Bronchial epithelial cell (primary cell): ENCODE measurements around the gene CTBP1. TPM values are rescaled to one million over a fixed set of nuclear protein-coding genes. Genes with fewer than 3 reads are reported as not detected.

Source experiments
- DNase-seq: peaks from one replicate; pipeline ENCODE4 v3.0.0-alpha.2; 2010; ENCODE audit warnings: low read depth
- FAIRE-seq: peaks from 2 replicates; lab custom pipeline; 2011; peaks lifted over from hg19 to GRCh38; lab: Jason Lieb, UNC
- H3K27me3 ChIP-seq: 2 replicates; pipeline ENCODE4 v1.5.1; 2011; ENCODE audit warnings: low read length; ENCODE audit not compliant: control insufficient read depth, insufficient read depth
- H3K36me3 ChIP-seq: 2 replicates; pipeline ENCODE4 v1.5.1; 2011; ENCODE audit warnings: low read length; ENCODE audit not compliant: control insufficient read depth, insufficient read depth
- H3K4me3 ChIP-seq: 2 replicates; pipeline ENCODE4 v1.5.1; 2011; ENCODE audit warnings: mild to moderate bottlenecking, low read depth, low read length, control low read depth
- CTCF ChIP-seq: IDR thresholded peaks from 2 replicates; pipeline ENCODE4 v1.5.1; 2011; ENCODE audit warnings: mild to moderate bottlenecking, moderate library complexity, low read length, control low read depth, inconsistent platforms; ENCODE audit not compliant: insufficient read depth, severe bottlenecking
- total RNA-seq: library from RNA; depleted of rRNA; stranded (reverse); fragments of >200 nt; gene quantifications from 2 replicates; pipeline ENCODE4 v1.2.1, GENCODE V29; 2014

CTBP1 gene
- total RNA-seq, 1 donor from 2014 or later: 173 TPM

- TF ChIP-seq CTCF: no peak
- DNase-seq (no peak), FAIRE-seq (no peak)
- Histone ChIP-seq H3K36me3 (no peaks in the 10 kb centered on the region), H3K27me3 (peaks cover 4% of the 10 kb centered on the region), H3K4me3 (no peak overlapping the region)
Observed at GRCh38 chr4:1187182-1187581, 61.7 kb downstream of the CTBP1 start.

DNA sequence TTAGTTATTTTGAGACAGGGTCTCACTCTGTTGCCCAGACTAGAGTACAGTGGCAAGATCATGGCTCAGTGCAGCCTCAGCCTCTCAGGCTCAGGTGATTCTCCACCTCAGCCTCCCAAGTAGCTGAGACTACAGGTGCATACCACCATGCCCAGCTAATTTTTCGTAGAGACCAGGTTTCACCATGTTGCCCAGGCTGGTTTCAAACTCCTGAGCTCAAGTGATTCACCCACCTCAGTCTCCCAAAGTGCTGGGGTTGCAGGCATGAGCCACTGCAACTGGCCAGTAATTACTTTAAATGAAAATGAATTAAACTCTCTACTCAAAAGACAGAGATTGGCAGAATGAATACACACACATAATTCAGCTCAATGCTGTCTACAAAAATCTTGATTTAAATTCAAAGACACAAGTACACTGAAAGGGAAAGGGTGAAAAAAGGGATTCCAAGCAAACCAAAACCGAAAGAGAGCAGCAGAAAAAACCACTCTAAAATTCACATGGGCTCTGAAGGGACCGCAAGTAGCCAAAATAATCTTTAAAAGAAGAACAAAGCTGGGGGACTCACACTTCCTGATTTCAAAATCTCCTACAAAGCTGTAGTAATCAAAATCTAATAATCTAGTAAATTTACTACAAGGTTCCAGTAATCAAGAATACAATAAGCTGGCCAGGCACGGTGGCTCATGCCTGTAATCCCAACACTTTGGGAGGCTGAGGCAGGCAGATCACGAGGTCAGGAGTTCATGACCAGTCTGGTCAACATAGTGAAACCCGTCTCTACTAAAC is 64.8 kb downstream of the CTBP1 start:
- FAIRE-seq (no peak), DNase-seq (no peak)
- Histone ChIP-seq H3K4me3 (no peak overlapping the region), H3K27me3 (peaks cover 5% of the 10 kb centered on the region), H3K36me3 (no peaks in the 10 kb centered on the region)
- no peak for TF ChIP-seq CTCF

GRCh38 chr4:1182313-1182712 is 66.6 kb downstream of the CTBP1 start:
- Histone ChIP-seq H3K4me3 (no peak overlapping the region), H3K36me3 (no peaks in the 10 kb centered on the region), H3K27me3 (peaks cover 1% of the 10 kb centered on the region)
- no peak for TF ChIP-seq CTCF
- FAIRE-seq: no peak
- no peak for DNase-seq

DNA sequence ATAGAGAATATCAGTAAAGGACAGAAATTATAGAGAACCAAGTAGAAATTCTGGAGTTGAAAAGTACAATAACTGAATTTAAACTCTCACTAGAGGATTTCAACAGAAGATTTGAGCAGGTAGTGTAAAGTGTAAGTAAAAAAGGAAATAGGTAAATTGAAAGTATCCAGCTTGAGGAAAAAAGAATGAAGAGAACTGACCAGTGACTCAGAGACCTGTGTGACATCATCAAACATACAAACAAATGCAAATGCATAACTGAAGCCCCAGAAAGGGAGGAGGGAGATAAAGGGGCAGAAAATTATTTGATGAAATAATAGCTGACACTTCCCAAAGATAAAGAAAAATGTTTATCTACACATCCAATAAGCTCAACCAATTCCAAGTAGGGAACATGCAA is 68.3 kb downstream of the CTBP1 start:
- Histone ChIP-seq H3K36me3 (no peaks in the 10 kb centered on the region), H3K27me3 (peaks cover 1% of the 10 kb centered on the region), H3K4me3 (no peak overlapping the region)
- FAIRE-seq (no peak), DNase-seq (peak; percentile 21)
- no peak for TF ChIP-seq CTCF

DNA sequence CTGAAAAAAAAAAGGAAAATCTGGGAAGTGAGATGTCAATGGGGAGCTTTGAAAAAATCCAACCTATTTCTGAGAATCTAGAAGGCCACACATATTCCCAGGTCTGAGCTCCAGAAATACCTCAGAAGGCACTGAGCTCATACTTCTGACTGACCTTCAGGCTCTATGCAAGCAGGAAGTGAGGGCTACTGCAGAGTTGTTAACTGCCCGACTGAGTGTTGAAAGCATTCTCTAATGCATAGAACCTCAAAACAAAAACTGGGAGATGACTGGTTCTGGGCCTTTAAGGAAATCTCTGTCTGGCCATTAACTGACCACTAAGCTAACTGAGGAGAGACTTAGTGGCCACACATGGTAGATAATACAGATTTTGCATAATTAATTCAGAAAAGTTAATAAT is 69.0 kb downstream of the CTBP1 start:
- DNase-seq (no peak), FAIRE-seq (no peak)
- Histone ChIP-seq H3K4me3 (no peak overlapping the region), H3K27me3 (peaks cover 1% of the 10 kb centered on the region), H3K36me3 (no peaks in the 10 kb centered on the region)
- TF ChIP-seq CTCF: no peak

DNA sequence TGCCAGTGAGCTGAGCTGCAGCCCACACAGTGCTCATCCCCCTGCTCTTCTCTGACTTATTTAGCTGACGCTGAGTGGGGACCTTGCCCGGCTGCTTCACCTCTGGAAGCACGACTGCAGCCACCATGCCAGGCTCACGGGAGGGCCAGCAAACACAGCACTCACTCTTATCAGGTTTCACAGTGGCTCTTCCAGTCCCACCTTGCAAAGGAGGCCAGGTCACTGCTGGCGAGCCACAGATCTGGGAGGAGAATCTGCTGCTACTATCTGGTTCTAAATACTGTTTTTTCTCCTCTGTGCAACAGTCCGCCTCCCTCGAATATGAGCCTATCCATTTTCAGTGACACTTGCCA is 69.9 kb downstream of the CTBP1 start:
- no peaks in the 10 kb centered on the region for H3K36me3 ChIP-seq
- FAIRE-seq: no peak
- peaks cover 1% of the 10 kb centered on the region for H3K27me3 ChIP-seq
- DNase-seq: no peak
- H3K4me3 ChIP-seq: no peak overlapping the region
- no peak for TF ChIP-seq CTCF
